K562 (cell line): Measurements from ENCODE around the gene SERPINA6. TPM values are rescaled to one million over a fixed set of nuclear protein-coding genes. Genes with fewer than 3 reads are reported as not detected.

ENCODE experiments used
- ATAC-seq: fragments of 200-7000 bp; cut with Tn5 transposase; 3 replicates; pipeline ENCODE4 v1.9.1; 2020; ENCODE audit warnings: moderate library complexity
- BruUV-seq: library from RNA; stranded (reverse); fragments of 400-500 nt; replicated peaks from 2 replicates; lab custom pipeline; 2021; lab: Mats Ljungman, UMichigan
- CTCF ChIA-PET: fragments of 300-600 bp; formaldehyde crosslinking; extraction: SDS; loops from one replicate; lab custom pipeline; 2021; ENCODE audit warnings: low intra/inter-chr PET ratio; lab: Yijun Ruan, JAX
- POLR2A ChIA-PET: fragments of 300-600, 350-650 bp; sonication (Branson Sonifier 250); formaldehyde crosslinking; extraction: SDS; loops from one replicate; lab custom pipeline; 2021; ENCODE audit warnings: antibody characterized with exemption, inconsistent platforms; lab: Yijun Ruan, JAX
- DNase-seq, 4 experiments: peaks; one replicate each; pipeline versions ENCODE4 v3.0.0 to v3.0.0-alpha.2; 2011 to 2018; ENCODE audit warnings: low spot score in 3 of 4, mixed read lengths in 3 of 4; ENCODE audit errors: extremely low read depth in 1 of 4
- FAIRE-seq: peaks from 2 replicates; lab custom pipeline; 2011; peaks lifted over from hg19 to GRCh38; lab: Jason Lieb, UNC
- H2AFZ ChIP-seq: 2 replicates; pipeline ENCODE4 v1.6.0; 2011; ENCODE audit warnings: low read depth, low read length, control low read depth, inconsistent platforms
- H3K27ac ChIP-seq: fragments of 200-600 bp; 3 replicates; pipeline ENCODE4 v1.8.0; 2011; ENCODE audit warnings: low read depth, mild to moderate bottlenecking, control low read depth, inconsistent platforms, low read length, moderate library complexity, mixed read lengths; ENCODE audit errors: extremely low read depth
- H3K27me3 ChIP-seq, 2 experiments: fragments of 300-600 bp in 1 of 2; 2 replicates in 1 of 2; 3 replicates in 1 of 2; pipeline versions ENCODE4 v1.6.0 to v1.8.0; 2011; ENCODE audit warnings: inconsistent platforms in 2 of 2, low read length in 2 of 2, mild to moderate bottlenecking in 1 of 2, mixed read lengths in 1 of 2, moderate library complexity in 1 of 2; ENCODE audit not compliant: control insufficient read depth in 2 of 2, insufficient read depth in 2 of 2
- H3K36me3 ChIP-seq: fragments of 300-600 bp; 3 replicates; pipeline ENCODE4 v1.8.0; 2011; ENCODE audit warnings: mild to moderate bottlenecking, low read length, inconsistent platforms; ENCODE audit not compliant: control insufficient read depth, insufficient read depth
- H3K4me1 ChIP-seq, 2 experiments: fragments of 200-600 bp in 1 of 2; replicated peaks in 1 of 2; 2 replicates in 1 of 2; 3 replicates in 1 of 2; pipeline versions ENCODE4 v1.5.1 to v1.8.0; 2011; ENCODE audit warnings: inconsistent platforms in 2 of 2, low read length in 2 of 2, mild to moderate bottlenecking in 1 of 2, mixed read lengths in 1 of 2, moderate library complexity in 1 of 2; ENCODE audit not compliant: control insufficient read depth in 2 of 2, insufficient read depth in 2 of 2
- H3K4me2 ChIP-seq: 2 replicates; pipeline ENCODE4 v1.6.1; 2011; ENCODE audit warnings: low read length, control low read depth, inconsistent platforms, mixed read lengths; ENCODE audit not compliant: insufficient read depth
- H3K4me3 ChIP-seq: fragments of 200-600 bp; sonication (generic), shearing (Covaris generic); 2 replicates; pipeline ENCODE4 v1.5.1; 2016; ENCODE audit warnings: control low read depth, inconsistent platforms
- H3K79me2 ChIP-seq: fragments of 200-600 bp; 3 replicates; pipeline ENCODE4 v1.8.0; 2011; ENCODE audit warnings: low read length, inconsistent platforms; ENCODE audit not compliant: control insufficient read depth, insufficient read depth
- H3K9ac ChIP-seq, 2 experiments: 2 replicates each; pipeline versions ENCODE4 v1.6.0 to v1.6.1; 2011; ENCODE audit warnings: low read depth in 2 of 2, low read length in 2 of 2, control low read depth in 1 of 2, inconsistent platforms in 1 of 2, mild to moderate bottlenecking in 1 of 2, mixed read lengths in 1 of 2; ENCODE audit not compliant: insufficient read depth in 1 of 2
- H3K9me1 ChIP-seq: one replicate; pipeline ENCODE4 v1.6.0; 2011; ENCODE audit warnings: inconsistent platforms, mild to moderate bottlenecking, low read length, moderate library complexity; ENCODE audit not compliant: control insufficient read depth, insufficient read depth
- H3K9me3 ChIP-seq: replicated peaks from 2 replicates; pipeline ENCODE4 v1.5.1; 2011; ENCODE audit warnings: low read depth, low read length, inconsistent platforms; ENCODE audit not compliant: control insufficient read depth, insufficient read depth
- H4K20me1 ChIP-seq: replicated peaks from 2 replicates; pipeline ENCODE4 v1.6.1; 2011; ENCODE audit warnings: low read length, inconsistent platforms, mixed read lengths; ENCODE audit not compliant: control insufficient read depth, insufficient read depth
- BRD9 ChIP-seq: fragments of 450-650 bp; IDR thresholded peaks from 2 replicates; pipeline ENCODE4 v1.6.1; 2018; ENCODE audit warnings: low read depth; ENCODE audit not compliant: partially characterized antibody
- CCNT2 ChIP-seq: IDR thresholded peaks from 2 replicates; pipeline ENCODE4 v1.6.1; 2011; ENCODE audit warnings: borderline replicate concordance, low read depth, mild to moderate bottlenecking, moderate library complexity, mixed read lengths, low read length; ENCODE audit not compliant: insufficient read length; ENCODE audit errors: extremely low read depth
- DNMT1 ChIP-seq: fragments of 450-650 bp; IDR thresholded peaks from 2 replicates; pipeline ENCODE4 v1.6.1; 2016; ENCODE audit warnings: antibody characterized with exemption, mild to moderate bottlenecking
- E2F3 ChIP-seq: fragments of 250-450 bp; sonication (Bioruptor Pico); IDR thresholded peaks from 2 replicates; pipeline ENCODE4 v1.4.0; 2020; ENCODE audit warnings: mild to moderate bottlenecking
- GABPA ChIP-seq: fragments of 200-800 bp; sonication (Bioruptor generic); conservative IDR thresholded peaks from 2 replicates; pipeline ENCODE4 v1.6.1; 2016; ENCODE audit warnings: low read depth, missing genetic modification characterization, missing compliant biosample characterization
- IRF1 ChIP-seq: sonication (generic); formaldehyde crosslinking; IDR thresholded peaks from 2 replicates; pipeline ENCODE4 v1.8.0; 2022; ENCODE audit warnings: missing genetic modification reagents, mild to moderate bottlenecking, borderline replicate concordance
- KLF1 ChIP-seq: fragments of 450-650 bp; IDR thresholded peaks from 2 replicates; pipeline ENCODE4 v1.6.1; 2016; ENCODE audit warnings: missing genetic modification characterization, missing compliant biosample characterization
- MYNN ChIP-seq, 2 experiments: sonication (generic); formaldehyde crosslinking in 1 of 2; IDR thresholded peaks; 2 replicates each; pipeline versions ENCODE4 v1.5.0 to v1.6.1; 2016 to 2020; ENCODE audit warnings: antibody characterized with exemption in 1 of 2, missing genetic modification reagents in 1 of 2
- PPARD ChIP-seq: fragments of 250-450 bp; sonication (Bioruptor Pico); IDR thresholded peaks from 2 replicates; pipeline ENCODE4 v1.8.0; 2022; ENCODE audit warnings: inconsistent platforms, mild to moderate bottlenecking, moderate library complexity
- RBBP5 ChIP-seq: fragments of 200-600 bp; sonication (generic); IDR thresholded peaks from 2 replicates; pipeline ENCODE4 v1.6.1; 2012; ENCODE audit warnings: borderline replicate concordance, mild to moderate bottlenecking, low read length, control low read depth, inconsistent platforms; ENCODE audit not compliant: insufficient read depth, poor library complexity, severe bottlenecking
- RFX7 ChIP-seq: fragments of 250-450 bp; sonication (Bioruptor Pico); IDR thresholded peaks from 2 replicates; pipeline ENCODE4 v1.5.1; 2021; ENCODE audit warnings: mild to moderate bottlenecking
- SMAD4 ChIP-seq: fragments of 250-450 bp; sonication (Bioruptor Pico); conservative IDR thresholded peaks from 2 replicates; pipeline ENCODE4 v1.8.0; 2021; ENCODE audit warnings: inconsistent platforms, mild to moderate bottlenecking, moderate library complexity
- ZBTB12 ChIP-seq: fragments of 250-450 bp; sonication (Bioruptor Pico); IDR thresholded peaks from 2 replicates; pipeline ENCODE4 v1.4.0; 2020
- ZBTB33 ChIP-seq: sonication (generic); formaldehyde crosslinking; IDR thresholded peaks from 2 replicates; pipeline ENCODE4 v1.8.1; 2023; ENCODE audit warnings: mild to moderate bottlenecking, missing genetic modification reagents
- ZNF165 ChIP-seq: fragments of 250-450 bp; sonication (Bioruptor Pico); IDR thresholded peaks from 2 replicates; pipeline ENCODE4 v1.4.0; 2020; ENCODE audit warnings: borderline replicate concordance
- ZNF766 ChIP-seq: fragments of 200-800 bp; sonication (Bioruptor generic); conservative IDR thresholded peaks from 2 replicates; pipeline ENCODE4 v1.6.1; 2016; ENCODE audit warnings: missing genetic modification characterization, missing compliant biosample characterization
- WGBS: fragments of 100-300 bp; shearing (Covaris generic); methylation state at CpG from one replicate; pipeline ENCODE4 v1.1.6; 2016; ENCODE audit warnings: low coverage, mixed read lengths; ENCODE audit not compliant: insufficient coverage; ENCODE audit errors: missing lambda C conversion rate; 5-methylcytosine and 5-hydroxymethylcytosine counted together
- in situ Hi-C: fragments of 300-500 bp; cut with MboI; formaldehyde crosslinking; loops from 4 replicates; pipeline ENCODE4 v1.15.0; 2018; ENCODE audit warnings: inconsistent platforms, mixed read lengths
- intact Hi-C: fragments of 100-400 bp; cut with micrococcal nuclease; formaldehyde crosslinking; loops from 2 replicates; pipeline ENCODE4 v1.14.2; 2022
- polyA plus RNA-seq, 8 experiments: library from polyadenylated mRNA; depleted of rRNA in 4 of 8; stranded (reverse) in 5 of 8; unstranded in 3 of 8; fragments of >200 nt; fragmentation: Nextera tagmentation in 2 of 8; fragmentation: Illumina TruSeq in 1 of 8; extraction: Ambion mirVana in 2 of 8; extraction: Trizol in 1 of 8; gene quantifications; 2 replicates each; pipeline versions ENCODE4 v1.2.1 to v1.2.3, GENCODE V29; 2011 to 2014; ENCODE audit warnings: inconsistent platforms in 1 of 8, missing spikeins in 1 of 8
- total RNA-seq, 7 experiments: library from RNA; depleted of rRNA in 6 of 7; stranded (reverse); fragments of >200 nt in 6 of 7; fragmentation: Illumina TruSeq in 2 of 7; extraction: Trizol in 2 of 7; gene quantifications; 2 replicates each; pipeline versions ENCODE4 v1.2.1 to v1.2.3, GENCODE V29; 2011 to 2021; ENCODE audit warnings: low replicate concordance in 1 of 7
- TF ChIP-seq, protein P1 (sequence below): fragments of 450-650 bp; formaldehyde crosslinking; IDR thresholded peaks from 2 replicates; pipeline ENCODE4 v1.4.0; 2020; ENCODE audit warnings: mild to moderate bottlenecking, moderate library complexity

Gene SERPINA6
- total and polyA plus RNA-seq, 9 of the 15 experiments (the other 6 are each of a cell fraction or from before 2014, with no cell fraction given), result not detected

- no peaks in the 10 kb centered on the region for H3K4me1 ChIP-seq
- no peak overlapping the region for H2AFZ ChIP-seq
- H3K9me3 ChIP-seq, result no peaks in the 10 kb centered on the region
- ChIA-PET CTCF (no interaction called here), POLR2A (no interaction called here)
- no peaks in the 10 kb centered on the region; a peak in 1 of 5 replicates for H3K27me3 ChIP-seq
- 0% methylated on average over 5 of the region's 12 CpGs for WGBS
- no peaks in the 10 kb centered on the region for H3K36me3 ChIP-seq
- BruUV-seq, result no TSS peak
- FAIRE-seq (no peak), DNase-seq (no peak), ATAC-seq (no peak)
- H3K9ac ChIP-seq, result no peak overlapping the region
- intact Hi-C loops (no loop called here), in situ Hi-C loops (no loop called here)
- H3K79me2 ChIP-seq, result no peaks in the 10 kb centered on the region
- no peak overlapping the region for H3K27ac ChIP-seq
- no peak overlapping the region for H3K4me2 ChIP-seq
- H4K20me1 ChIP-seq, result no peaks in the 10 kb centered on the region
- no peaks in the 10 kb centered on the region for H3K9me1 ChIP-seq
- no peak overlapping the region for H3K4me3 ChIP-seq
- TF ChIP-seq ZBTB33, result no peak
- no peak for TF ChIP-seq E2F3 (CRISPR knock-in tag)
- TF ChIP-seq RFX7, result no peak
- no peak for TF ChIP-seq PPARD
- TF ChIP-seq KLF1 (tag), result no peak
- TF ChIP-seq DNMT1, result no peak
- no peak for TF ChIP-seq IRF1 (CRISPR knock-in tag)
- TF ChIP-seq BRD9, result no peak
- TF ChIP-seq CCNT2, result no peak
- TF ChIP-seq ZNF165 (CRISPR knock-in tag), result no peak
- TF ChIP-seq RBBP5, result no peak
- no peak for TF ChIP-seq ZBTB12
- no peak for TF ChIP-seq MYNN (IDR thresholded peaks at IDR 0.05)
- no peak for TF ChIP-seq MYNN (CRISPR knock-in tag; IDR thresholded peaks at IDR 0.05)
- no peak for TF ChIP-seq SMAD4
- TF ChIP-seq, protein P1, sequence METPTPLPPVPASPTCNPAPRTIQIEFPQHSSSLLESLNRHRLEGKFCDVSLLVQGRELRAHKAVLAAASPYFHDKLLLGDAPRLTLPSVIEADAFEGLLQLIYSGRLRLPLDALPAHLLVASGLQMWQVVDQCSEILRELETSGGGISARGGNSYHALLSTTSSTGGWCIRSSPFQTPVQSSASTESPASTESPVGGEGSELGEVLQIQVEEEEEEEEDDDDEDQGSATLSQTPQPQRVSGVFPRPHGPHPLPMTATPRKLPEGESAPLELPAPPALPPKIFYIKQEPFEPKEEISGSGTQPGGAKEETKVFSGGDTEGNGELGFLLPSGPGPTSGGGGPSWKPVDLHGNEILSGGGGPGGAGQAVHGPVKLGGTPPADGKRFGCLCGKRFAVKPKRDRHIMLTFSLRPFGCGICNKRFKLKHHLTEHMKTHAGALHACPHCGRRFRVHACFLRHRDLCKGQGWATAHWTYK (CRISPR knock-in tag), result no peak
- no peak for TF ChIP-seq GABPA (tag)
- TF ChIP-seq ZNF766 (CRISPR knock-in tag), result no peak
These were observed 22.4 kb upstream of the SERPINA6 start for GRCh38 chr14:94345344-94346064.
